ENCODE data around the gene ALKBH3.

The ALKBH3 gene

DNA sequence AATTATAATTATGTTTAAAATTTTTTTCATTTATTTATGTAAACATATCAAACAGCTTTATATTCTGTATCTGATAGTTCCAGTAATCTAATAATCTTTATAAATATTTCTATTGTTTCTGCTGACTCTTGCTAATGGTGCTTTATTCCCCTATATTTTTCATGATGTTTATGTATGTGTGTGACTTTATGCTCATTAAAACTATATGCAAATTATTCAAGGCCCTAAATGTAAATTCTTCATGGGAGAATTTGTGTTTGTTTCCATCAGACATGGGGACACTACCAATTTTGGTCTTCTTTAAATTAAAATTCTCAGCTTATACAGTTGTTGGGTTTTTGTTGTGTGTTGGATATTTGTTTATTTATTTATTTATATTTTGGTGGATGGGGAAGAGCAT, 13.7 kb upstream of the ALKBH3 start:
- H3K9me3 Mint-ChIP-seq = no peaks in the 10 kb centered on the region
- peaks cover 58% of the 10 kb centered on the region for H3K27me3 Mint-ChIP-seq
- no peak overlapping the region for H3K4me3 Mint-ChIP-seq
- no peak for DNase-seq
- H3K4me1 Mint-ChIP-seq = peaks cover 24% of the 10 kb centered on the region
- CTCF ChIA-PET = interaction anchor here (1.7 kb wide), 1 partner anchor 15 kb away, joined by 6 read pairs; no protein-coding TSS in a partner anchor
- H3K36me3 Mint-ChIP-seq = peaks cover 1% of the 10 kb centered on the region
- no peak overlapping the region for H3K27ac Mint-ChIP-seq

GRCh38 chr11:43868852-43869567, 11.6 kb upstream of the ALKBH3 start:
- CTCF ChIA-PET = interaction anchor here (1.2 to 1.7 kb wide), 2 partner anchors 17 to 21 kb away, joined by 6 read pairs; no protein-coding TSS in a partner anchor
- no peak overlapping the region for H3K4me3 Mint-ChIP-seq

DNA sequence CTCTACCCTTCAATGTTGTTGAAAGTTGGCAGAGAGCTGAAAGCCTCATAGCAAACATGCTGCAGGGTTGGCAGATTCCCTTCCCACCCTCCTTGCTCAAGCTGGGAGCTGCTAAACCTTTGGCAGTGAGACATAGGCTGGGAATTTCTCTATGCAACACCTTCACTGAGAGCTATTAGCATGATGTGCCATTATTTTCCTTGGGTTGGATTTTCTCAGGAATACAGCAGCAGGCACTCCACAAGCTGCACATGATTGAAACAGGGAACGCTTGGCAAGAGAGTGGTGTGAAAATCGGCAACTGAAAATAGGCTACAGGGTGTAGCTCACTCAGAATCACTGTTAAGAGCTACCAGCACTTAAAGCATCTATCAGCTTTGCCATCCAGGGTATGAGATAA, 9.6 kb upstream of the ALKBH3 start:
- no peak overlapping the region for H3K27ac Mint-ChIP-seq
- no peaks in the 10 kb centered on the region for H3K36me3 Mint-ChIP-seq
- CTCF ChIA-PET = no interaction called here
- peaks cover 51% of the 10 kb centered on the region for H3K27me3 Mint-ChIP-seq
- peaks cover 24% of the 10 kb centered on the region for H3K4me1 Mint-ChIP-seq
- no peaks in the 10 kb centered on the region for H3K9me3 Mint-ChIP-seq
- H3K4me3 Mint-ChIP-seq = no peak overlapping the region
- no peak for DNase-seq

More at GRCh38 chr11:43868852-43869567, 11.6 kb upstream of the ALKBH3 start:
- Mint-ChIP-seq H3K9me3 (no peaks in the 10 kb centered on the region), H3K4me1 (peaks cover 24% of the 10 kb centered on the region), H3K27ac (peak overlapping the region; percentile 75), H3K36me3 (peaks cover 1% of the 10 kb centered on the region), H3K27me3 (peaks cover 67% of the 10 kb centered on the region)
- peak; percentile 55 for DNase-seq

- CTCF ChIA-PET = interaction anchor here (1.5 to 2.0 kb wide), 2 partner anchors 17 to 47 kb away, joined by 3 to 6 read pairs; no protein-coding TSS in a partner anchor
- no peak overlapping the region for H3K27ac Mint-ChIP-seq
- DNase-seq = no peak
- no peaks in the 10 kb centered on the region for H3K36me3 Mint-ChIP-seq
- peaks cover 44% of the 10 kb centered on the region for H3K27me3 Mint-ChIP-seq
- H3K4me1 Mint-ChIP-seq = peaks cover 18% of the 10 kb centered on the region
- H3K4me3 Mint-ChIP-seq = no peak overlapping the region
- no peaks in the 10 kb centered on the region for H3K9me3 Mint-ChIP-seq
Measured at GRCh38 chr11:43872995-43873394, 7.6 kb upstream of the ALKBH3 start.

DNA sequence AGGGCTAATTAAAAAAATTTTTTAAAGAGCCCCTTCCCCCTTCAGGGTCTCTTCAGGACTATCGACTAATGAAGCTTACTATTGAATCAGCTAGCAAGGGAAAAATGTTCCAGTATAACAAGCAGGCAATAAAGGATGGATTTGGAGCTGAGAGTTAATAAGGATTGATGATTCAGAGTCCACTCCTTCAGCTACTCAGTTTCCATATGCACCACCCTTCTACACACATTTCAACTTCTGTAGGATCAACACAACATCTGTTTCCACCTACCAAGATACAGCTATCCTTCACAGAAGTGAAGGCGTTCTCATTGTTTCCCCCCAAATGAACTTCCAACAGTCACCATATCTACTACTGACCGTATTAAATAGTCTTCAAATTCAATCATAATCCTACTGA, 6.6 kb upstream of the ALKBH3 start:
- H3K9me3 Mint-ChIP-seq = no peaks in the 10 kb centered on the region
- CTCF ChIA-PET = interaction anchor here (0.9 kb wide), 1 partner anchor 16 kb away, joined by 3 read pairs; no protein-coding TSS in a partner anchor
- no peak overlapping the region for H3K27ac Mint-ChIP-seq
- DNase-seq = no peak
- peaks cover 50% of the 10 kb centered on the region for H3K27me3 Mint-ChIP-seq
- H3K4me3 Mint-ChIP-seq = no peak overlapping the region
- H3K4me1 Mint-ChIP-seq = peaks cover 7% of the 10 kb centered on the region
- H3K36me3 Mint-ChIP-seq = no peaks in the 10 kb centered on the region

GRCh38 chr11:43874738-43875137, 5.9 kb upstream of the ALKBH3 start:
- DNase-seq = no peak
- Mint-ChIP-seq H3K27ac (no peak overlapping the region), H3K9me3 (no peaks in the 10 kb centered on the region)

GRCh38 chr11:43879789-43880639, 617 bp upstream of the ALKBH3 start:
- H3K9me3 Mint-ChIP-seq = peaks cover 3% of the 10 kb centered on the region
- H3K4me1 Mint-ChIP-seq = peaks cover 31% of the 10 kb centered on the region
- H3K27ac Mint-ChIP-seq = peak overlapping the region; percentile 58
- peaks cover 23% of the 10 kb centered on the region for H3K27me3 Mint-ChIP-seq
- CTCF ChIA-PET = interaction anchor here (1.4 kb wide), 1 partner anchor 10 kb away, joined by 8 read pairs; no protein-coding TSS in a partner anchor
- peak overlapping the region; percentile 87 for H3K4me3 Mint-ChIP-seq
- peaks cover 25% of the 10 kb centered on the region for H3K36me3 Mint-ChIP-seq
- DNase-seq = no peak

More at GRCh38 chr11:43874738-43875137, 5.9 kb upstream of the ALKBH3 start:
- no peak overlapping the region for H3K4me3 Mint-ChIP-seq
- CTCF ChIA-PET = no interaction called here
- no peaks in the 10 kb centered on the region for H3K36me3 Mint-ChIP-seq
- peaks cover under 1% of the 10 kb centered on the region for H3K4me1 Mint-ChIP-seq
- peaks cover 51% of the 10 kb centered on the region for H3K27me3 Mint-ChIP-seq

DNA sequence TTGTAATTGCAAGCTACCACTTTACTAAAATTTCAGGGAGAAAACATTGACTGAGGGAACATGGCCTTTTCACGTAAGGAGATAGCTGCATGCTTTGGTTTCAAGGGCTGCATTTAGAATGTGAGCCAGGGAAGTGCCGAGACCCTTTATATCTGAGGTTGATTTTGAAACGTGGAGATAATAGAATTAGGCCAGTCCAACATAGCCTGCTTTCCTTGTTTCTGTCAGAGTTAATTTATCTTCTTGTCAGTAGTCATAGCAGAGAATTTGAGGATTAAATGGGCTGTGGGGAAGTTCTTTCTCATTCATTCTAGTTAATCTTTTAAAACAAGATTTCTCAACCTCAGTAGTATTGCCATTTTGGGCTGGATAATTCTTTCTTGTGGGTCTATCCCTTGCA, 12.2 kb downstream of the ALKBH3 start:
- H3K27ac Mint-ChIP-seq = no peak overlapping the region
- no peaks in the 10 kb centered on the region for H3K4me1 Mint-ChIP-seq
- no peaks in the 10 kb centered on the region for H3K27me3 Mint-ChIP-seq
- H3K9me3 Mint-ChIP-seq = no peaks in the 10 kb centered on the region
- no peak overlapping the region for H3K4me3 Mint-ChIP-seq
- CTCF ChIA-PET = interaction anchor here (0.7 to 1.5 kb wide), 4 partner anchors 12 to 203 kb away, joined by 3 to 7 read pairs (median 3); partner anchors contain the start of gene EXT2
- H3K36me3 Mint-ChIP-seq = peaks cover 40% of the 10 kb centered on the region
- no peak for DNase-seq

DNA sequence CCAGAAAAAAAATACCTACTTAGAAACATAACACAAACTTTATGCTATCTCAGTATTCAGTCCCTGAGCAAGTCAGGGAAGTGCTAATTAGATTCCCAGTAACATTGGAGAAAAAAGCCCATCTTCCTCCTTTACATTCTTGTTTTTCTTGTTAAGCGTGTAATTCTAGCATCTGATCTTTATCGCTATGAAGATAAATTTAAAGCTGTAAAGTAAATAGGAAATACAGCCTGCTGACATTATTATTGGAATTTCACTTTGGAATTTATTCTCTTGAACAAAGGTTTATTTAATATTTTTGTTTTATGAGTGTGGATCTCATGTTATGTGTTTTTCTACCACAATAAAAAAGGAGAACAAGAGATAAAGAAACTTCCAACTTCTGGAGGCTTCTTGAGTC, 13.9 kb downstream of the ALKBH3 start:
- Mint-ChIP-seq H3K27ac (no peak overlapping the region), H3K4me3 (no peak overlapping the region), H3K4me1 (no peaks in the 10 kb centered on the region), H3K9me3 (no peaks in the 10 kb centered on the region), H3K36me3 (peaks cover 50% of the 10 kb centered on the region), H3K27me3 (no peaks in the 10 kb centered on the region)
- no peak for DNase-seq
- CTCF ChIA-PET = interaction anchor here (0.9 kb wide), 1 partner anchor 51 kb away, joined by 3 read pairs; no protein-coding TSS in a partner anchor

DNA sequence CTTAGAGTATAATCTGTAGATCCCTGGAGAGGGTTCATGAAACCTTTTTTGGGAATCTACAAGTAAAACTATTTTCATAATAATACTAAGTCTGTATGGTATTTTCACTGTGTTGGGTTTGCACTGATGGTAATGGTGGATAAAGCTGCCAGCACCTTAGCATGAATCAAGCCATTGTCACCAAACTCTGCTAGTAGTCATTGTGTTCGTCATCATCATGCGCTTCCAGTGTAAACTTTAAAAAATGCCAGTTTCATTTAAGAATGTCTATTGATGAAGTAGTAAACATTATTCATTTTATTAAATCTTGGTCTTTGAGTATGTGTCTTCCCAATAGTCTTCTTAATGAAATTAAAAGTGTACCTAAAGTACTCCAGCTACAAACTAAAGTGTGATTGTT, 15.0 kb downstream of the ALKBH3 start:
- no peak overlapping the region for H3K27ac Mint-ChIP-seq
- no peak overlapping the region for H3K4me3 Mint-ChIP-seq
- no peaks in the 10 kb centered on the region for H3K4me1 Mint-ChIP-seq
- DNase-seq = no peak
- no peaks in the 10 kb centered on the region for H3K9me3 Mint-ChIP-seq
- H3K36me3 Mint-ChIP-seq = peaks cover 46% of the 10 kb centered on the region
- no peaks in the 10 kb centered on the region for H3K27me3 Mint-ChIP-seq
- CTCF ChIA-PET = interaction anchor here (0.5 to 1.2 kb wide), 2 partner anchors 48 to 722 kb away, joined by 3 to 4 read pairs; no protein-coding TSS in a partner anchor

DNA sequence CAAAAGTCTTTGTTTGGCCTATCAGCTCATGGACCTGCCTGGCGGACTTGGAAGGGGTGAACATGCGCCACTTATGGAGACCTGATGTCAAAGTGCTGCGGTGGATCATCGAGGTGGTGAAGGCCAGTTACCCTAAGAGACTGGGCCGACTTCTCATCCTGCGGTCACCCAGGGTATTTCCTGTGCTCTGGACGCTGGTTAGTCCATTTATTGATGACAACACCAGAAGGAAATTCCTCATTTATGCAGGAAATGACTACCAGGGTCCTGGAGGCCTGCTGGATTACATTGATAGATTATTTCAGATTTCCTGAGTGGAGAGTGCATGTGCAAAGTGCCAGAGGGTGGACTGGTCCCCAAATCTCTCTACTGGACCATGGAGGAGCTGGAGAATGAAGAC, 17.9 kb downstream of the ALKBH3 start:
- CTCF ChIA-PET = no interaction called here
- H3K4me3 Mint-ChIP-seq = no peak overlapping the region
- no peak for DNase-seq
- peaks cover 37% of the 10 kb centered on the region for H3K36me3 Mint-ChIP-seq
- no peak overlapping the region for H3K27ac Mint-ChIP-seq
- no peaks in the 10 kb centered on the region for H3K9me3 Mint-ChIP-seq
- no peaks in the 10 kb centered on the region for H3K27me3 Mint-ChIP-seq
- no peaks in the 10 kb centered on the region for H3K4me1 Mint-ChIP-seq

DNA sequence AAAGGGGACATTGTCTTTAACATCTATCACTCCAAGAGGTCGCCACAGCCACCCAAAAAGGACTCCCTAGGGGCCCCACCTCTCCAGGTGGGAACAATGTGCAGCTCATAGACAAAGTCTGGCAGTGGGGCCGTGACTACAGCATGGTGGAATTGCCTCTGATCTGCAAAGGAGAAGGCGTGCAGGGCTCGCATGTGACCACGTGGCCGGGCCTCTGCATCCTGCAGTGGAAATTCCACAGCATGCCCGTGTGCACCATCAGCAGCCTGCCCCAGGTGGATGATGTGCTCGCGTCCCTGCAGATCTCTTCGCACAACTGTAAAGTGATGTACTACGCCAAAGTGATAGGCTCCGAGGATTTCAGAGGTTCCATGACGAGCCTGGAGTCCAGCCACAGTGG, 18.5 kb downstream of the ALKBH3 start:
- H3K4me3 Mint-ChIP-seq = no peak overlapping the region
- no peaks in the 10 kb centered on the region for H3K27me3 Mint-ChIP-seq
- H3K36me3 Mint-ChIP-seq = peaks cover 39% of the 10 kb centered on the region
- H3K27ac Mint-ChIP-seq = no peak overlapping the region
- no peaks in the 10 kb centered on the region for H3K9me3 Mint-ChIP-seq
- CTCF ChIA-PET = no interaction called here
- no peak for DNase-seq
- H3K4me1 Mint-ChIP-seq = no peaks in the 10 kb centered on the region

- Mint-ChIP-seq H3K9me3 (no peaks in the 10 kb centered on the region), H3K27me3 (no peaks in the 10 kb centered on the region), H3K4me3 (no peak overlapping the region), H3K4me1 (no peaks in the 10 kb centered on the region), H3K27ac (no peak overlapping the region), H3K36me3 (peaks cover 32% of the 10 kb centered on the region)
- DNase-seq = no peak
- CTCF ChIA-PET = no interaction called here
Measured at GRCh38 chr11:43901551-43901950, 20.9 kb downstream of the ALKBH3 start.

DNA sequence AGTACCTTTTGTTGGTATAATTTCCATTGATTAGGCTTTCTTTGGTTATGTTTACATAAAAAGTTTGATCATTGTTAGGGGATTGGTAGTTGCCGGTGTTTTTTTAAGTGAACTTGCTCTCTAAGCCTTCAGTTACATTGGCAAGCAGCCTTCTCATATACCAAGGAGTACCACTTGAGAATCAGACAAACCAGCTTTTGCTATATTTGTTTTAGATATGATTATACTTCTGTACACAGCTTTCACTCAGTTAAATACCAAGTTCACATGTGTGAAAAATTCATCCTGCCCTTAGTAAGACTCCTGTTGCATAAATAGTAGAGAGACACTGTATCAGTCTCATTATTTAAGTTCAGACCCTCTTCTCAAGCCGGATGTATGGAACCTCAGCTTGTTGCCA, 22.4 kb downstream of the ALKBH3 start:
- Mint-ChIP-seq H3K27ac (no peak overlapping the region), H3K4me1 (peaks cover 5% of the 10 kb centered on the region), H3K4me3 (no peak overlapping the region), H3K36me3 (peaks cover 38% of the 10 kb centered on the region), H3K27me3 (no peaks in the 10 kb centered on the region), H3K9me3 (no peaks in the 10 kb centered on the region)
- CTCF ChIA-PET = interaction anchor here (3.5 kb wide), 1 partner anchor 14 kb away, joined by 23 read pairs; no protein-coding TSS in a partner anchor
- no peak for DNase-seq

All from activated naive CD4-positive, alpha-beta T cell treated with anti-CD3 and anti-CD28 coated beads, Interleukin-2, amount 10 ng/mL, durations not matched to agents 7 days and 5 days (primary cell).